VCaP (cell line): ENCODE data around the gene DSG4.

Experiments used
- H3K27ac ChIP-seq: fragments of 450-650 bp; 2 replicates; pipeline ENCODE4 v1.5.1; 2017
- TF ChIP-seq, protein P1 (sequence below): fragments of 450-650 bp; conservative IDR thresholded peaks from 2 replicates; pipeline ENCODE4 v1.5.1; 2017; ENCODE audit warnings: mild to moderate bottlenecking, moderate library complexity

The DSG4 gene

DNA sequence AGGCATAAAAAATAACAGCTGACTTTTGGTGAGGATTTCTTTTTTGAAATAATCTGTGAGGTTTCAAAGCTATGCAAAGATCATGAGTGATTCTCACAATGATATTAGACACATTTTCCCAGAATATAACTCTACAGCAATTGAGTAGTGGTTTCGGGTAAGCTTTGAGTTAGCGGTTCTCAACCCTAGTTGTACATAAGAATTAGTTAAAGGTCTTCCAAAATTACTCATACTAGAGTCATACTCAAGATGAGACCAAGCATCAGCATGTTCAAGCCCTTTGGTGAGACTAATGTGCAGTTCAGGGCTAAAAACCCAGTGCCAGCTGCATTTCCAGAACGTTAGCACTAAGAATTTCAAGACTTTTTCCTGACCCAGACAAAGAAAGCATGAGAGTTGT is 31.1 kb downstream of the DSG4 start:
- H3K27ac ChIP-seq, result no peak overlapping the region
- TF ChIP-seq, protein P1, sequence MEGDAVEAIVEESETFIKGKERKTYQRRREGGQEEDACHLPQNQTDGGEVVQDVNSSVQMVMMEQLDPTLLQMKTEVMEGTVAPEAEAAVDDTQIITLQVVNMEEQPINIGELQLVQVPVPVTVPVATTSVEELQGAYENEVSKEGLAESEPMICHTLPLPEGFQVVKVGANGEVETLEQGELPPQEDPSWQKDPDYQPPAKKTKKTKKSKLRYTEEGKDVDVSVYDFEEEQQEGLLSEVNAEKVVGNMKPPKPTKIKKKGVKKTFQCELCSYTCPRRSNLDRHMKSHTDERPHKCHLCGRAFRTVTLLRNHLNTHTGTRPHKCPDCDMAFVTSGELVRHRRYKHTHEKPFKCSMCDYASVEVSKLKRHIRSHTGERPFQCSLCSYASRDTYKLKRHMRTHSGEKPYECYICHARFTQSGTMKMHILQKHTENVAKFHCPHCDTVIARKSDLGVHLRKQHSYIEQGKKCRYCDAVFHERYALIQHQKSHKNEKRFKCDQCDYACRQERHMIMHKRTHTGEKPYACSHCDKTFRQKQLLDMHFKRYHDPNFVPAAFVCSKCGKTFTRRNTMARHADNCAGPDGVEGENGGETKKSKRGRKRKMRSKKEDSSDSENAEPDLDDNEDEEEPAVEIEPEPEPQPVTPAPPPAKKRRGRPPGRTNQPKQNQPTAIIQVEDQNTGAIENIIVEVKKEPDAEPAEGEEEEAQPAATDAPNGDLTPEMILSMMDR, result no peak

DNA sequence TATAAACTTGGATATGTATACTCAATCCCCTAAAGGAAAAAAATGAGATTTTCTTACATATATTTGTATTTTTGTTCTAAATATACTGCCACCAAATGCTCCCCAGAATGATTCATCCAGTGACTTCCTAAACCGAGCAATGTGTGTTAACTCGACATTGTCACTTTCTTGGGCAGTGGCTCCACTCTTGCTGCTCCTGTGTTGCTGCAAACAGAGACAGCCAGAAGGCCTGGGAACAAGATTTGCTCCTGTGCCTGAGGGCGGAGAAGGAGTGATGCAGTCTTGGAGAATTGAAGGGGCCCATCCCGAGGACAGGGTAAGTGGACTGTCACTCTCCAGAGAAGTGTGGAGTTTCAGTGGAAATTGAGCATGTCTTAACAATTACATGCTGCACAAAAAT is 32.7 kb downstream of the DSG4 start:
- TF ChIP-seq, protein P1, result no peak
- H3K27ac ChIP-seq, result no peak overlapping the region

DNA sequence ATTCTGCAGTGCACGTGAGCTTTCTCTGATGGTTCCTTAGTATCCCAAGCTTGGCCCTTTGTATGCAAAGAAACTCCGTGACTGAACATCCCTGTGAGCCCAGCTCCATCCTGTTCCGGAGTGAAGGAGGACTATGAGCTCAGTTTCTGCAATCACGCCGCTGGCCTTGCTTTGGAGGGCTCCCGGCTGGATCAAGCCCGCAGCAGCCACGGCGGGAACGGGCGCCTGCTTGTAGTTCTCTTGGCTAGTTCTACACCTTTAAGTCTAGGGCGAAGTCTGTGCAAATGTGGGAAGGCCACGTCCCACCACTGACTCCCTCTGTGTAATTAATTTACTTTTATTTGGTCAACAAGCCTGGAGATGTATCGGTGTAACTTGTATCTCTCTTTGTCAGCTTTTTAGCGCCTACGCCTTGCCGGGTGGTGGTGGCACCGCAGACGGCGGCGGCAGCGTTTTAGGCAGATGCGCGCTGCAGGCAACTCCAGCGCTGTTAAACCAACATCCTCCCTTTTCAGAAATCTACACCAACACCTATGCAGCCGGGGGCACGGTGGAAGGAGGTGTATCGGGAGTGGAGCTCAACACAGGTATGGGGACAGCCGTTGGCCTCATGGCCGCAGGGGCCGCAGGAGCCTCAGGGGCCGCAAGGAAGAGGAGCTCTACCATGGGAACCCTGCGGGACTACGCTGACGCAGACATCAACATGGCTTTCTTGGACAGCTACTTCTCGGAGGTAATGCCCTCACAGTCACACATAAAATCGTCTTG is 34.3 kb downstream of the DSG4 start:
- TF ChIP-seq, protein P1, result no peak
- H3K27ac ChIP-seq, result no peak overlapping the region

DNA sequence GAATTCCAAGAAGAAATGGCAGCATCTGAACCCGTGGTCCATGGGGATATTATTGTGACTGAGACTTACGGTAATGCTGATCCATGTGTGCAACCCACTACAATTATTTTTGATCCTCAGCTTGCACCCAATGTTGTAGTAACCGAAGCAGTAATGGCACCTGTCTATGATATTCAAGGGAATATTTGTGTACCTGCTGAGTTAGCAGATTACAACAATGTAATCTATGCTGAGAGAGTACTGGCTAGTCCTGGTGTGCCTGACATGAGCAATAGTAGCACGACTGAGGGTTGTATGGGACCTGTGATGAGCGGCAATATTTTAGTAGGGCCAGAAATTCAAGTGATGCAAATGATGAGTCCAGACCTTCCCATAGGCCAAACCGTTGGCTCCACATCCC is 36.6 kb downstream of the DSG4 start:
- TF ChIP-seq, protein P1, result no peak
- H3K27ac ChIP-seq, result no peak overlapping the region

DNA sequence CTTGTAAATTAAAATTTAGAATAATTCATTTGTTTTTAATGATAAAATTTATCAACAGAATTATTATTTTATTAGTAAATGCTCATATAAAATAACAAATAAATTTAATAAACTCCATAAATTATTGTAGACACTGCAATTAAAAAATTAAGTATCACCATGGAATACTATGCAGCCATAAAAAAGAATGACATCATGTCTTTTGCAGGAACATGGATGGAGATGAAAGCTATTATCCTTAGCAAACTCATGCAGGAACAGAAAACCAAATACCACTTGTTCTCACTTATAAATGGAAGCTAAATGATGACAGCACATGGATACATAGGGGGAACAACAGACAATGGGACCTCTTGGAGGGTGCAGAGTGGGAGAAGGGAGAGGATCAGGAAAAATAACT is 41.3 kb downstream of the DSG4 start:
- TF ChIP-seq, protein P1, result no peak

DNA sequence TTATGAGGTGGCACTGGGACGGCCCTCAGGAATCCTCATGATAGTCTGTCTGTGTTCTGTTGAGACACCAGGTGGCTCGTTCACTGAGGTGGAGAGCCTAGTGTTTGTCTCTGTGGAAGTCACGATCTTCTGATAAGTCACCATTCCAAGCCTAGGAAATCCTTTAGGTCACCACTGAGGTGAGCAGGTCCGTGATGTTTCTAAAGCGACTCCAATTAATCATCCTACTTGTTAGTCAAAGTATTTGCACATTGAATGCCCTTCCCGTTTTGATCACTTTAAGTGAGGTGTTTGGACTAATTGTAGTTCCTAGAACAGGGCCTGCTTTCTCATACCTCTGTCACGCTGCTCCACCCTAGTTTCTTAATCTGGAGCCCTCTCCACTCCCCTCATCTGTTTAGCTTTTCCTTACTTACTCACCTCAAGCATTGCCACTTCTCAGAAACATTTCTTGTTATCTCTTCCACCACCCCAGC is 42.9 kb downstream of the DSG4 start:
- 0 out of 2 replicates have a peak overlapping the region, but pooled peaks have one; percentile 16 for H3K27ac ChIP-seq
- TF ChIP-seq, protein P1, result no peak

More for the DNA sequence above, 41.3 kb downstream of the DSG4 start:
- no peak overlapping the region for H3K27ac ChIP-seq

DNA sequence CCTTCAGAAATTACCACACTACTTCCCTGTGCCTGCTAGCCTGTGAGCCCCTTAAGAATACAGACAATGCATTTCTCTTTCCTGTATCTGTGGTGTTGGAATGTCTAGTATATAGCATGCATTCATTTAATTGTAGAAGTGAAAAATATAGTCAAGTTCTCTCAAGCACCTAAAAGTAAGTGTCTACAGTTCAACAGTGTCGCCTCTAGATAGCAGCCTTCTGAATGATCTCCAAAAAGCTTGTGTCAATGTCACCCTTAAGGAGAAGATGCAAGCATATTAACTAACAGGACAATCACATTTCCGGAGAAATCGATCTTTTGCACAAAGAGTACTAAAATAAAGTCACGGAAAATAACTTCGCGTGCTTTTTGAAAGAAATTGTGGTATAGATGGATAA is 43.5 kb downstream of the DSG4 start:
- TF ChIP-seq, protein P1, result no peak
- peak overlapping the region; percentile 16; the same call in 1 of the 2 replicates for H3K27ac ChIP-seq
